Activated CD8-positive, alpha-beta memory T cell treated with anti-CD3 and anti-CD28 coated beads, Interleukin-2, amount 10 ng/mL, durations not matched to agents 7 days and 5 days (primary cell): ENCODE results near the gene TTYH3. TPM values are rescaled to one million over a fixed set of nuclear protein-coding genes. Genes with fewer than 3 reads are reported as not detected.
A peak's percentile ranks its signal among the peaks of the same experiment; 100 is the strongest.

Experiments
- ATAC-seq: fragments of 150-1000 bp; cut with Tn5 transposase; one replicate; pipeline ENCODE4 v1.10.0; 2021; ENCODE audit warnings: moderate library complexity
- CTCF ChIA-PET: fragments of 350-600 bp; sonication (Branson Sonifier 250); formaldehyde crosslinking; loops from one replicate; lab custom pipeline; 2021; ENCODE audit warnings: antibody characterized with exemption; lab: Charles Lee
- DNase-seq: peaks from one replicate; pipeline ENCODE4 v3.0.0-alpha.2; 2020
- H3K27ac Mint-ChIP-seq: one replicate; pipeline ENCODE4 v1.8.0; 2021; ENCODE audit warnings: mild to moderate bottlenecking, mixed read lengths
- H3K27me3 Mint-ChIP-seq: one replicate; pipeline ENCODE4 v1.8.0; 2021; ENCODE audit warnings: mixed read lengths
- H3K36me3 Mint-ChIP-seq: one replicate; pipeline ENCODE4 v1.8.0; 2021; ENCODE audit warnings: mild to moderate bottlenecking, mixed read lengths
- H3K4me1 Mint-ChIP-seq: one replicate; pipeline ENCODE4 v1.8.0; 2021; ENCODE audit warnings: mixed read lengths
- H3K4me3 Mint-ChIP-seq: one replicate; pipeline ENCODE4 v1.8.0; 2021; ENCODE audit warnings: mild to moderate bottlenecking, moderate library complexity, mixed read lengths
- H3K9me3 Mint-ChIP-seq: one replicate; pipeline ENCODE4 v1.8.0; 2022; ENCODE audit warnings: low read depth, mixed read lengths
- total RNA-seq, 2 experiments: library from RNA; stranded (reverse); gene quantifications; one replicate each; pipeline ENCODE4 v1.2.3, GENCODE V29; 2021

TTYH3 gene
- total RNA-seq, 2 experiments from 2014 or later = 19.9 to 31.7 TPM

DNA sequence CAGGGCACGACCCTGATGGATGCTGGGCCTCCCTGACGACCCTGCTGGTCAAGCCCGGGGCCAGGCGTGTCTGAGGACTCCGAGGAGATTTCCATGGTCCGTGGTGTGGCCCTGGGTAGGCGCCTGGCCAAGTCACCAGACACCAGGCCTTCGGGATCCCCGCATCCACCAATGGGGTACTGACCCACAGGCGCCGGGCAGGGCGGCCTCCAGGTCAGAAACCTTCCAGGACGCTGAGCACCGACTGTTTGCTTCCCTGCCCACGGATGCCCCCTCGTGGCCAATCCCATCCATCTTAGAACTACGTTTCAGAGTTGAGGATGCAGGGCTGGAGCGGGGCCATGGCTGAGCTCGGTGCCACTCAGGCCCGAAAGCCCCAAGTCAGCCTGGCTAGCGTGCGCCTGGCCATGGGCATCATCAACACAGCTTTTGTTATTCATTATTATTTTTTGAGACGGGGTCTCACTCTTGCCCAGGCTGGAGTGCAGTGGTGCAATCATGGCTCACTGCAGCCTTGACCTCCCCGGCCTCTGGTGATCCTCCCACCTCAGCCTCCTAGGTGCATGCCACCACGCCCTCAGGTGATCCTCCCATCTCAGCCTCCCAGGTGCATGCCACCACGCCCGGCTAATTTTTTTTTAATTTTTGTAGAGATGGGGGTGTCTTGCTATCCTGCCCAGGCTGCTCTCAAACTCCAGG is 49.2 kb downstream of the TTYH3 start:
- Mint-ChIP-seq H3K27ac (no peak overlapping the region), H3K9me3 (no peaks in the 10 kb centered on the region), H3K36me3 (no peaks in the 10 kb centered on the region), H3K4me3 (no peak overlapping the region), H3K4me1 (no peaks in the 10 kb centered on the region), H3K27me3 (peaks cover 32% of the 10 kb centered on the region)
- CTCF ChIA-PET = interaction anchor here (1.2 to 4.0 kb wide), 11 partner anchors 9 to 211 kb away, joined by 3 to 41 read pairs (median 7); no protein-coding TSS in a partner anchor
- DNase-seq (peak; percentile 64), ATAC-seq (peak; percentile 60)

DNA sequence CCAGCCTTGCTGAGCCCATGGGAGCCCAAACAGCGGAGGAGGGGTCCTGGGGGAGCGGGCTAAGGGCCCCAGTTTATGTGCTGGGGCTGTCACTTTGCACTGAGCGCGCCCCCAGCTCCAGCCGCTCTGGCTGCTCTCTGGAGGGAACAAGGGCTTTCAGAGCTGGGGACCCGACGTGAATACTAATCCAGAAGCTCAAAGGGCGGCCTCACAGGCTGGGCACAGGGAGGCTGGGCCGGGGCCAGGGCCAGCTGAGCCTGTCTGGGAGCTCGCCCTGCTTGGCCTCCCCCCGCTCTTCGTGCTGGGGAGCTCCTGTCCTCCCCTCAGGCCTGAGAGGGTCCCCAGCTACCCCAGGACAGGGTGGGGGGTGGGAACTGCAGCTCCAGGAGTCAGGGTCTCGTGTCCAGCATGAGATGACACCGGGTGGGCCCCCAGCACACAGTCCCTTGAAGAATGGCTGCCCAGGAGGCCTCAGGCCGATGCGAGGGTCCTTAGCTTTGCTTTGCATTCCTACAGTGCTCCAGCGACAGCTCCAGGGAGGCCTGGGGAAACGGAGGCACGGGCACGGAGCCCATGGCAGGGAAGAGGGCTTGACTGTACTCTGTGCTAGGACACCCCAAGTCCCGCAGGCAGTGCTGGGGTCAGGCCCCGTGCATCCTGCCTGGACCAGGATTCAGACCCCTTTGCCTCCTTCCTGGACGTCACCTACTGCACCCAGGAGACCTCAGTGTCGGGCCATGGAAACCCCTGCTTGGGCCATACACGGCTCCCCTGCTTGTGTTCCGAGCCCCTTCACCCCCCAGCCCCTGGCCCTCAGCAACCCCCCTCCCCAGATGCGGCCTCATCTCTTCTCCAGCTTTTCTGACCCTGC is 50.4 kb downstream of the TTYH3 start:
- CTCF ChIA-PET = interaction anchor here (1.0 to 4.0 kb wide), 10 partner anchors 8 to 230 kb away, joined by 3 to 41 read pairs (median 6); no protein-coding TSS in a partner anchor
- no peak for DNase-seq
- H3K27ac Mint-ChIP-seq = no peak overlapping the region

DNA sequence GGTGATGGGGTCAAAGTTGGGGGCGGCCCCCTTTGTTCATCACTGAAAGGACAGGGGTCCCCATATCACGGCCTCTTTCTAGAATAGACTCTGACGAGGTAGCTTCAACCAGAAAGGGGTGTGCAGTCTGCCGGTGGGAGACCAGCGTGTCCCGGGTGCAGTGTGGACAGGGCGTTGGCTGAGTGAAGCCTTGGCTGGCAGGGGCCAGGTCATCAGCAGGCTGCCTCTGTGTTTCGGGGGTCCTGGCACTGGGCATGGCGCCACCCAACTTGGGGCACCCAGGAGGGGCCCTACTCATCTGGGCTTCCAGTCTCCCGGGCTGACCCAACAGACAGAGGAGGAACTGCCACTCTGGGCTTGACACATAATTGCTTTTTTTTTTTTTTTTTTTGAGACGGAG is 52.7 kb downstream of the TTYH3 start:
- Mint-ChIP-seq H3K36me3 (no peaks in the 10 kb centered on the region), H3K4me3 (no peak overlapping the region), H3K9me3 (no peaks in the 10 kb centered on the region), H3K27me3 (peaks cover 57% of the 10 kb centered on the region), H3K27ac (no peak overlapping the region), H3K4me1 (peaks cover 10% of the 10 kb centered on the region)
- ATAC-seq (no peak), DNase-seq (no peak)
- CTCF ChIA-PET = interaction anchor here (0.6 to 10.4 kb wide), 4 partner anchors 14 to 26 kb away, joined by 3 to 70 read pairs (median 7); no protein-coding TSS in a partner anchor

More for the DNA sequence above, 50.4 kb downstream of the TTYH3 start:
- Mint-ChIP-seq H3K4me3 (no peak overlapping the region), H3K9me3 (no peaks in the 10 kb centered on the region), H3K27me3 (peaks cover 43% of the 10 kb centered on the region), H3K4me1 (no peaks in the 10 kb centered on the region), H3K36me3 (no peaks in the 10 kb centered on the region)
- ATAC-seq = no peak

DNA sequence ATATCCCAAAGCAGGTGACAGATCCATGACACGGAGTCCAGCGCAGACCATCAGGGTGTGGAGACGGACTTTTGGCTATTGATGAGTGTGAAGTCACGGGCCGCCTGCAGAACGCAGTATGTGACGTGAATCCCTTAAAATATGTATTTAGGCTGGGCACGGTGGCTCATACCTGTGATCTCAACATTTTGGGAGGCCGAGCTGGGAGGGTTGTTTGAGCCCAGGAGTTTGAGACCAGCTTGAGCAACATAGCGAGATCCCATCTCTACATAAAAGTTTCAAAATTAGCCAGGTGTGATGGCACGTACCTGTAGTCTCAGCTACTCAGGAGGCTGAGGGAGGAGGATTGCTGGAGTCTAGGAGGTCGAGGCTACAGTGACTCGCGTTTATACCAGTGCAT is 54.3 kb downstream of the TTYH3 start:
- no peak for DNase-seq
- Mint-ChIP-seq H3K4me3 (no peak overlapping the region), H3K4me1 (peaks cover 26% of the 10 kb centered on the region), H3K36me3 (no peaks in the 10 kb centered on the region), H3K27ac (no peak overlapping the region), H3K27me3 (peaks cover 67% of the 10 kb centered on the region), H3K9me3 (no peaks in the 10 kb centered on the region)
- CTCF ChIA-PET = interaction anchor here (0.9 to 10.4 kb wide), 3 partner anchors 13 to 24 kb away, joined by 4 to 70 read pairs (median 11); no protein-coding TSS in a partner anchor
- ATAC-seq = no peak

DNA sequence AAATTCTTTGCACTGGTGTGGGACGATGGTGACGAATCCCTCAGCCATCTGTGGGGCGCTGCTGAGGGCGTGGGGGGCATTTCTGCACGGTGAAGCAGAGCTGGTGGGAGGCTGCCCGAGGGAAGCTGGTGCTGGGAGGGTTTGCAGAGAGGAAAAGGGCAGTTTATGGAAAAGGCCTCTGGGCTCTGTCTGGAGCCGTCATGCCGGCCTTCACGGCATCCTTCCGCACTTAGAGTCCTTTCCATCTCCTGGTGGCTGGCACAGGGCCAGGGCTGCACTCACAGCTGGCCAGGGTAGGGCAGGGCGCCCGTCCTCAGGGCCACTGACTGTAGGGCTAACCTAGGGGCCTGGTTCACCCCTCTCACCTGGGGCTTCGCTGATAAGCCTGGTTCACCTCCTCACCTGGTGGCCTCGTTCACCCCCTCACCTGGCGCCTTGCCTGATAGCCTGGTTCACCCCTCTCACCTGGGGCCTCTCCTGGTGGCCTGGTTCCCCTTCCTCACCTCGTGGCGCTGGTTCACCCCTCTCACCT is 55.6 kb downstream of the TTYH3 start:
- CTCF ChIA-PET = interaction anchor here (2.5 to 10.4 kb wide), 2 partner anchors 17 to 23 kb away, joined by 11 to 70 read pairs; no protein-coding TSS in a partner anchor
- Mint-ChIP-seq H3K27ac (no peak overlapping the region), H3K4me3 (no peak overlapping the region), H3K36me3 (no peaks in the 10 kb centered on the region), H3K9me3 (no peaks in the 10 kb centered on the region), H3K27me3 (peaks cover 70% of the 10 kb centered on the region), H3K4me1 (peaks cover 29% of the 10 kb centered on the region)
- ATAC-seq (no peak), DNase-seq (no peak)

DNA sequence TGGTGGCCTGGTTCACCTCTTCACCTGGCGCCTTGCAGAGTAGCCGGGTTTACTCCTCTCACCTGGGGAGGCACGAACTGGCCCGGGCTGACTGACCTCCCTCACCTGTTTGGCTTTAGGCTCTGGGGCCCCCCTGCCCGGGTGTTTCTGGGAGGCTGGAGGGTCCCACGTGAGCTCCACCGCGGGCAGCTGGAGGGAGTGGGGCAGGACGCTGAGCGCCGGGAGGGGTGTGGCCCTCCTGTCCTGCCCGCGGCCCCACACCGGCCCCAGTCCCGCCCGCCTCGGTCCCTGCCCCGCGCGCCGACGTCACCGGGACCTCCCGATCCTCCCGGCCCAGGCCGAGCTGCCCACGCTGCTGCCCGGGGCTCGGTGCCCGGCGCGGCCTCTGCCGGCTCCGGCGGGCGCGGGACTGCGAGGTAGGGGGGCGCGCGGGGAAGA is 56.1 kb downstream of the TTYH3 start, which contains the start of gene AMZ1:
AMZ1 (plus strand) TSS at position 322 of the 438 bp plus-strand sequence. CDS start 12,250 bp downstream, outside the sequence.
- no peaks in the 10 kb centered on the region for H3K36me3 Mint-ChIP-seq
- H3K9me3 Mint-ChIP-seq = no peaks in the 10 kb centered on the region
- H3K4me1 Mint-ChIP-seq = peaks cover 30% of the 10 kb centered on the region
- peak within 1 kb of the TSS; percentile 53 for H3K4me3 Mint-ChIP-seq
- CTCF ChIA-PET = interaction anchor here (2.5 to 10.4 kb wide), 3 partner anchors 12 to 22 kb away, joined by 11 to 70 read pairs (median 15); no protein-coding TSS in a partner anchor
- ATAC-seq = peak; percentile 11
- H3K27ac Mint-ChIP-seq = no peak within 1 kb of the TSS
- no peak for DNase-seq
- peaks cover 69% of the 10 kb centered on the region for H3K27me3 Mint-ChIP-seq

DNA sequence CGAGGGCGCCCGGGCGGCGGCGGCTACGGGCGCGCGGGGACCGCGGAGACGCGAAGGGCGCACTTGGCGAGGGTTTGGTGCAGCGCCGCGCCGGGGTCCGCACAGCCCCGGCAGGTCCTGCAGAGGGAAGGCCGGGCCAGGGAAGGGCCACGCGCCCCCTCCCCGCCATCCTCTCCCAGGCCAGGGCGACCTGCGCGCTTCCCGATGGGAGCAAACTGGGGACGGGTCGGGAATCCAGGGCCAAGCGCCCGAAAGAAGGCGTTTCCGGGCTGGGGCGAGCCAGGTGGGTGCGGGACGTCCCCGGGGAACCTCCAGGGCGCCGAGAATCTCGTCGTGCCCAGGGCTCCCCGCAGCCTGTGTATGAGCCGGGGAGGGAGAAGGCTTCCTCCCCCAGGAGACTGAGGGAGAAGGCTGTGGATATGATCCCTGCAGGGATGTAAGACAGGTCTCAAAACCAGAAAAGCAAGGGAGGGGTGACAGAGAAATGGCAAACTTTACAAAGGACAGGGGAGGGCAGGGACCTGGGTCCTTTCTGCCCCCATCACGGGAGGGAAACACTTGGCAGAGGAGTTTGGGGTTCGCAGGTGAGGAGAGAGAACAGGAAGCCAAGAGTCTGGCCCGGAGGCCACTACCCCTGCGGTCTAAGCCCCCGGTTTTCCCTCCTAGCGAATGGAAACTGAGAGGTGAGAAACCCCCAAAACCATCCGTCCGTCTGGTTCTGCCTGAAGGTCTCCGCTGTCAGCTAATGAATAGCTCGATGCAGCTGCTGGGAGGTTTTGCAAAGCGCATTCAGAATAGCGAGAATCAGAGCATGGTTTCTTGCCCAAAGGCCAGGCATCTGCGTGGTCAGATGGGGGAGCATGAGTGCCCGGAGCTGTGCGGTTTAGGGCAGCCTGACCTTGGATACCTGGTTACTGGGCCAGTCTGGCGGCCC is 56.9 kb downstream of the TTYH3 start:
- H3K27me3 Mint-ChIP-seq = peaks cover 72% of the 10 kb centered on the region
- ATAC-seq = peak; percentile 42
- H3K36me3 Mint-ChIP-seq = no peaks in the 10 kb centered on the region
- CTCF ChIA-PET = interaction anchor here (1.2 to 10.4 kb wide), 5 partner anchors 11 to 26 kb away, joined by 3 to 70 read pairs (median 15); no protein-coding TSS in a partner anchor
- DNase-seq = no peak
- H3K9me3 Mint-ChIP-seq = no peaks in the 10 kb centered on the region
- H3K4me3 Mint-ChIP-seq = peak overlapping the region; percentile 53
- no peak overlapping the region for H3K27ac Mint-ChIP-seq
- peaks cover 32% of the 10 kb centered on the region for H3K4me1 Mint-ChIP-seq

DNA sequence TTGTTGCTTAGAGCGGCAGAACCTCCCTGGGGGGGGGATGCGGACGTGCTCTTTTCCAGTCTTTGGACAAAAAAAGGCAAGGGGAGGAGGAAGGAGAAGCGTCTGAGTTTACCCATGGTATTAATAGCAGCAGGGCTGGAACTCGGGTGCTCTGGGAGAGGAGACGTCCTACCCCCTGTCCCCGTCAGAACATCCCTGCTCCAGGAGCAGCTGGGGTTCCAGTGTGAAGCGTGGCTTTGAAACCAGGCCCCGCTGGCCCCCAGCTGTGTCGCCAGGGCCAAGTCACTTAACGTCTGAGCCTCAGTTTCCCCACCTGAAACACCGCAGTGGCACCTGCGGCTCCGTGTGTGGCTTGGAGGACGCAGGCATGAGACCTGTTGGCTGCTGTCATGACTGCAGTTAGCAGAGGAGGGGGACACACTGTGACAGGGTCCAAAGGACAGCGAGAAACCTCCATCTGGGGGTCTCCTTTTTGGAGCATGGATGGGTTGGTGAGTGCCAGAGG is 57.6 kb downstream of the TTYH3 start:
- peak; percentile 7 for ATAC-seq
- Mint-ChIP-seq H3K4me1 (peaks cover 32% of the 10 kb centered on the region), H3K27ac (no peak overlapping the region), H3K27me3 (peaks cover 71% of the 10 kb centered on the region), H3K36me3 (no peaks in the 10 kb centered on the region), H3K9me3 (no peaks in the 10 kb centered on the region), H3K4me3 (peak overlapping the region; percentile 53)
- CTCF ChIA-PET = interaction anchor here (1.2 to 10.4 kb wide), 5 partner anchors 9 to 25 kb away, joined by 3 to 70 read pairs (median 15); no protein-coding TSS in a partner anchor
- no peak for DNase-seq

DNA sequence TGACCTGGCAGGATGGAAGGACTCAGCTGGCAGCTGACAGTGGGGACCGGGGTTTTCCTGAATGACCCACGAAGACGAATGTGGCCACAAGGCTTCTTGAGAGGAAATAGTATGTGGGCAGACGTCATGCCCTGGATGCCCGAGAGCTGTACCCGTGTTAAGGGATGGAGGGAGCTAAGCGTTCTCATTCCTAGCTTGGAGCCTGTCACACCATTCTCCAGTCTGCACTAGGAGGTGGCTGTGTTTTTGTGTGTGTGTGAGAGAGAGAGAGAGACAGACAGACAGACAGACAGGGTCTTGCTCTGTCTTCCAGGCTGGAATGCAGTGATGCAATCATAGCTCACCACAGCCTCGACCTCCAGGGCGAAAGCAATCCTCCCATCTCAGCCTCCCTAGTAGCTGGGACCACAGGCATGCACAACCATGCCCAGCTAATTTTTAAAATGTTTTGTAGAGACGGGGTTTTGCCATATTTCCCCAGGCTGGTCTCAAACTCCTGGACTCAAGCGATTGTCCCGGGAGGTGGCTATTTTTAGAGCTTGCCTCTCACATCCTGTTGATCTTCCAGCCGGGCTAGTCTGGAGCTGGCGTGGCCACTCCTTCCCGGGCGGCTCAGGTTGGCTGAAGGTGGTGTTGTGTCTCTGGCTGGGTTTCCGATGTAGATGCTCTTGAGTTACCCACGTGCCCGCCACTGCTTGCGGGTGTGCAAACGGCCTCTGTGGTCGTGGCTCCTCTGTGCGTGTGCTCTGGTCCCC is 58.3 kb downstream of the TTYH3 start:
- Mint-ChIP-seq H3K27ac (no peak overlapping the region), H3K27me3 (peaks cover 69% of the 10 kb centered on the region), H3K4me3 (no peak overlapping the region), H3K4me1 (peaks cover 32% of the 10 kb centered on the region), H3K9me3 (no peaks in the 10 kb centered on the region), H3K36me3 (no peaks in the 10 kb centered on the region)
- DNase-seq (no peak), ATAC-seq (no peak)
- CTCF ChIA-PET = interaction anchor here (0.7 to 10.4 kb wide), 6 partner anchors 9 to 25 kb away, joined by 3 to 70 read pairs (median 11); no protein-coding TSS in a partner anchor

DNA sequence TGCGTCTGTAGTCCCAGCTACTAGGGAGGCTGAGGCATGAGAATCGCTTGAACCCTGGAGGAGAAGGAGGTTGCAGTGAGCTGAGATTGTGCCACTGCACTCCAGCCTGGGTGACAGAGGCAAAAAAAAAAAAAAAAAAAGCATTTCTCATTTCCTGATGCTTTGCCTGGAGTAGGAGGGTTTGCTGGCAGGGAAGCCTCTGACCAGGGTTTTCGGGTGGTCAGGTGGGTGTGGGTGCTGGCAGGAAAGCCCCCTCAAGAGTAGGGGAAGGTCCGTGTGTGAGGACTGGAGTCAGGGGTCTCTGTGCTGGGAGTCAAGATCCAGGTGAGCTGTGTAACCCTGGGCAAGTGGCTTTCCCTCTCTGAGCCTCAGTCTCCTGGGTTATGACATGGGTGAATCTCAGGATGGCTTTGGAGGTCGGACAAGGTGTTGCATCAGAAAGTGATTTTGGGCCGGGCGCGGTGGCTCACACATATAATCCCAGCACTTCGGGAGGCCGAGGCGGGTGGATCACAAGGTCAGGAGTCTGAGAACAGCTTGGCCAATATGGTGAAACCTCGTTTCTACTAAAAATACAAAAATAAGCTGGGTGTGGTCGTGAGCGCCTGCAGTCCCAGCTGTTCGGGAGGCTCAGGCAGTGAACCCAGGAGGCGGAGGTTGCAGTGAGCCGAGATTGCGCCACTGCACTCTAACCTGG is 59.4 kb downstream of the TTYH3 start:
- Mint-ChIP-seq H3K36me3 (no peaks in the 10 kb centered on the region), H3K4me1 (peaks cover 34% of the 10 kb centered on the region), H3K27ac (no peak overlapping the region), H3K9me3 (no peaks in the 10 kb centered on the region), H3K27me3 (peaks cover 63% of the 10 kb centered on the region), H3K4me3 (no peak overlapping the region)
- DNase-seq = no peak
- ATAC-seq = no peak
- CTCF ChIA-PET = interaction anchor here (0.7 to 10.4 kb wide), 4 partner anchors 10 to 49 kb away, joined by 4 to 70 read pairs (median 16); no protein-coding TSS in a partner anchor
